ENCODE results near the gene SCIN.

Gene SCIN

GRCh38 chr7:12569673-12570072, 847 bp upstream of the SCIN start:
- Histone ChIP-seq H3K27ac (ENCODE audit: low read depth, low read length) (no peak overlapping the region), H3K36me3 (ENCODE audit: insufficient read depth, low read length) (no peaks in the 10 kb centered on the region), H3K4me3 (ENCODE audit: low read length) (no peak overlapping the region; the same call in 1 of the 2 replicates), H3K4me1 (ENCODE audit: insufficient read depth, low read length) (no peaks in the 10 kb centered on the region), H3K9me3 (ENCODE audit: insufficient read depth, low read depth, low read length) (no peaks in the 10 kb centered on the region), H3K9ac (ENCODE audit: low read depth, low read length) (no peak overlapping the region), H3K27me3 (ENCODE audit: insufficient read depth, low read length) (peaks cover 55% of the 10 kb centered on the region)
- 53% methylated on average over 5 of the region's 5 CpGs for WGBS

- no peak overlapping the region for H3K27ac ChIP-seq (ENCODE audit: low read depth, low read length)
- whole genome bisulfite sequencing = 15% methylated on average over 10 of the region's 10 CpGs
- H3K27me3 ChIP-seq (ENCODE audit: insufficient read depth, low read length) = peaks cover 55% of the 10 kb centered on the region
- no peaks in the 10 kb centered on the region for H3K9me3 ChIP-seq (ENCODE audit: insufficient read depth, low read depth, low read length)
- H3K4me1 ChIP-seq (ENCODE audit: insufficient read depth, low read length) = no peaks in the 10 kb centered on the region
- H3K4me3 ChIP-seq (ENCODE audit: low read length) = peak overlapping the region; percentile 62
- no peak overlapping the region for H3K9ac ChIP-seq (ENCODE audit: low read depth, low read length)
- no peaks in the 10 kb centered on the region for H3K36me3 ChIP-seq (ENCODE audit: insufficient read depth, low read length)
Measured at GRCh38 chr7:12570168-12570533, 369 bp upstream of the SCIN start.

GRCh38 chr7:12571691-12572090, 1.2 kb downstream of the SCIN start:
- H3K27ac ChIP-seq (ENCODE audit: low read depth, low read length) = no peak overlapping the region
- WGBS = 91% methylated on average over 5 of the region's 5 CpGs
- H3K27me3 ChIP-seq (ENCODE audit: insufficient read depth, low read length) = peaks cover 55% of the 10 kb centered on the region
- 0 out of 2 replicates have a peak overlapping the region, but pooled peaks have one; percentile 62 for H3K4me3 ChIP-seq (ENCODE audit: low read length)
- H3K9me3 ChIP-seq (ENCODE audit: insufficient read depth, low read depth, low read length) = no peaks in the 10 kb centered on the region
- H3K4me1 ChIP-seq (ENCODE audit: insufficient read depth, low read length) = no peaks in the 10 kb centered on the region
- no peaks in the 10 kb centered on the region for H3K36me3 ChIP-seq (ENCODE audit: insufficient read depth, low read length)
- no peak overlapping the region for H3K9ac ChIP-seq (ENCODE audit: low read depth, low read length)

GRCh38 chr7:12572941-12573575, 2.5 kb downstream of the SCIN start:
- no peaks in the 10 kb centered on the region for H3K9me3 ChIP-seq (ENCODE audit: insufficient read depth, low read depth, low read length)
- H3K4me3 ChIP-seq (ENCODE audit: low read length) = no peak overlapping the region
- H3K27ac ChIP-seq (ENCODE audit: low read depth, low read length) = no peak overlapping the region
- H3K9ac ChIP-seq (ENCODE audit: low read depth, low read length) = no peak overlapping the region
- H3K27me3 ChIP-seq (ENCODE audit: insufficient read depth, low read length) = peaks cover 55% of the 10 kb centered on the region
- no peaks in the 10 kb centered on the region for H3K4me1 ChIP-seq (ENCODE audit: insufficient read depth, low read length)
- 84% methylated on average over 1 of the region's 2 CpGs for WGBS
- no peaks in the 10 kb centered on the region for H3K36me3 ChIP-seq (ENCODE audit: insufficient read depth, low read length)

- Histone ChIP-seq H3K27ac (ENCODE audit: low read depth, low read length) (no peak overlapping the region), H3K36me3 (ENCODE audit: insufficient read depth, low read length) (no peaks in the 10 kb centered on the region), H3K9ac (ENCODE audit: low read depth, low read length) (no peak overlapping the region), H3K9me3 (ENCODE audit: insufficient read depth, low read depth, low read length) (no peaks in the 10 kb centered on the region), H3K27me3 (ENCODE audit: insufficient read depth, low read length) (peaks cover 51% of the 10 kb centered on the region), H3K4me3 (ENCODE audit: low read length) (no peak overlapping the region), H3K4me1 (ENCODE audit: insufficient read depth, low read length) (no peaks in the 10 kb centered on the region)
- 93% methylated on average over 1 of the region's 1 CpG for WGBS
Measured at GRCh38 chr7:12573885-12574284, 3.4 kb downstream of the SCIN start.

GRCh38 chr7:12578930-12579640, 8.6 kb downstream of the SCIN start:
- Histone ChIP-seq H3K4me3 (ENCODE audit: low read length) (no peak overlapping the region), H3K9me3 (ENCODE audit: insufficient read depth, low read depth, low read length) (no peaks in the 10 kb centered on the region), H3K27ac (ENCODE audit: low read depth, low read length) (no peak overlapping the region), H3K4me1 (ENCODE audit: insufficient read depth, low read length) (no peaks in the 10 kb centered on the region), H3K27me3 (ENCODE audit: insufficient read depth, low read length) (no peaks in the 10 kb centered on the region), H3K9ac (ENCODE audit: low read depth, low read length) (no peak overlapping the region), H3K36me3 (ENCODE audit: insufficient read depth, low read length) (no peaks in the 10 kb centered on the region)
- 89% methylated on average over 6 of the region's 8 CpGs for WGBS

GRCh38 chr7:12581897-12582296, 11.4 kb downstream of the SCIN start:
- no peaks in the 10 kb centered on the region for H3K27me3 ChIP-seq (ENCODE audit: insufficient read depth, low read length)
- no peaks in the 10 kb centered on the region for H3K9me3 ChIP-seq (ENCODE audit: insufficient read depth, low read depth, low read length)
- no peaks in the 10 kb centered on the region for H3K4me1 ChIP-seq (ENCODE audit: insufficient read depth, low read length)
- H3K9ac ChIP-seq (ENCODE audit: low read depth, low read length) = no peak overlapping the region
- no peaks in the 10 kb centered on the region for H3K36me3 ChIP-seq (ENCODE audit: insufficient read depth, low read length)
- H3K27ac ChIP-seq (ENCODE audit: low read depth, low read length) = no peak overlapping the region
- WGBS = 88% methylated on average over 3 of the region's 3 CpGs
- H3K4me3 ChIP-seq (ENCODE audit: low read length) = no peak overlapping the region

- H3K9me3 ChIP-seq (ENCODE audit: insufficient read depth, low read depth, low read length) = no peaks in the 10 kb centered on the region
- H3K4me3 ChIP-seq (ENCODE audit: low read length) = no peak overlapping the region
- no peak overlapping the region for H3K9ac ChIP-seq (ENCODE audit: low read depth, low read length)
- WGBS = 95% methylated on average over 3 of the region's 3 CpGs
- H3K36me3 ChIP-seq (ENCODE audit: insufficient read depth, low read length) = no peaks in the 10 kb centered on the region
- H3K4me1 ChIP-seq (ENCODE audit: insufficient read depth, low read length) = no peaks in the 10 kb centered on the region
- H3K27ac ChIP-seq (ENCODE audit: low read depth, low read length) = no peak overlapping the region
- no peaks in the 10 kb centered on the region for H3K27me3 ChIP-seq (ENCODE audit: insufficient read depth, low read length)
Measured at GRCh38 chr7:12582362-12582761, 11.8 kb downstream of the SCIN start.

- Histone ChIP-seq H3K4me3 (ENCODE audit: low read length) (no peak overlapping the region), H3K9me3 (ENCODE audit: insufficient read depth, low read depth, low read length) (no peaks in the 10 kb centered on the region), H3K4me1 (ENCODE audit: insufficient read depth, low read length) (no peaks in the 10 kb centered on the region), H3K9ac (ENCODE audit: low read depth, low read length) (no peak overlapping the region), H3K36me3 (ENCODE audit: insufficient read depth, low read length) (no peaks in the 10 kb centered on the region), H3K27ac (ENCODE audit: low read depth, low read length) (no peak overlapping the region), H3K27me3 (ENCODE audit: insufficient read depth, low read length) (no peaks in the 10 kb centered on the region)
- 100% methylated on average over 1 of the region's 1 CpG for WGBS
Measured at GRCh38 chr7:12583176-12583575, 12.7 kb downstream of the SCIN start.

- WGBS = no CpG with 5 or more reads among the region's 2 CpGs
- Histone ChIP-seq H3K4me3 (ENCODE audit: low read length) (no peak overlapping the region), H3K4me1 (ENCODE audit: insufficient read depth, low read length) (no peaks in the 10 kb centered on the region), H3K27ac (ENCODE audit: low read depth, low read length) (no peak overlapping the region), H3K36me3 (ENCODE audit: insufficient read depth, low read length) (no peaks in the 10 kb centered on the region), H3K9me3 (ENCODE audit: insufficient read depth, low read depth, low read length) (no peaks in the 10 kb centered on the region), H3K9ac (ENCODE audit: low read depth, low read length) (no peak overlapping the region), H3K27me3 (ENCODE audit: insufficient read depth, low read length) (no peaks in the 10 kb centered on the region)
Measured at GRCh38 chr7:12583922-12584321, 13.4 kb downstream of the SCIN start.

- Histone ChIP-seq H3K4me3 (ENCODE audit: low read length) (no peak overlapping the region), H3K4me1 (ENCODE audit: insufficient read depth, low read length) (no peaks in the 10 kb centered on the region), H3K27me3 (ENCODE audit: insufficient read depth, low read length) (no peaks in the 10 kb centered on the region), H3K36me3 (ENCODE audit: insufficient read depth, low read length) (no peaks in the 10 kb centered on the region), H3K9ac (ENCODE audit: low read depth, low read length) (no peak overlapping the region), H3K27ac (ENCODE audit: low read depth, low read length) (no peak overlapping the region), H3K9me3 (ENCODE audit: insufficient read depth, low read depth, low read length) (no peaks in the 10 kb centered on the region)
- 90% methylated on average over 7 of the region's 7 CpGs for WGBS
Measured at GRCh38 chr7:12584930-12585329, 14.4 kb downstream of the SCIN start.
